Endothelial cell of umbilical vein (primary cell): Measurements from ENCODE around the gene ECSIT. TPM values are rescaled to one million over a fixed set of nuclear protein-coding genes. Genes with fewer than 3 reads are reported as not detected.
A peak's percentile ranks its signal among the peaks of the same experiment; 100 is the strongest.

Experiments
- BruUV-seq: library from RNA; stranded (reverse); fragments of 400-500 nt; replicated peaks from 2 replicates; lab custom pipeline; 2021; lab: Mats Ljungman, UMichigan
- CTCF ChIA-PET: fragments of 300-600, 350-600 bp; sonication (Branson Sonifier 250); formaldehyde crosslinking; loops from one replicate; lab custom pipeline; 2021; ENCODE audit warnings: antibody characterized with exemption, inconsistent platforms; lab: Charles Lee
- POLR2A ChIA-PET: fragments of 300-600, 350-600 bp; sonication (Branson Sonifier 250); formaldehyde crosslinking; loops from one replicate; lab custom pipeline; 2021; ENCODE audit warnings: antibody characterized with exemption, inconsistent platforms; lab: Charles Lee
- DNase-seq: peaks from one replicate; pipeline ENCODE4 v3.0.0-alpha.2; 2011; ENCODE audit warnings: low read depth, low spot score
- FAIRE-seq: peaks from 2 replicates; lab custom pipeline; 2011; peaks lifted over from hg19 to GRCh38; lab: Jason Lieb, UNC
- H2AFZ ChIP-seq: 2 replicates; pipeline ENCODE4 v1.6.0; 2012; ENCODE audit warnings: low read depth, low read length, control low read depth, inconsistent platforms
- H3K27ac ChIP-seq: 2 replicates; pipeline ENCODE4 v1.5.1; 2011; ENCODE audit warnings: low read depth, mild to moderate bottlenecking, control low read depth, low read length, moderate library complexity; ENCODE audit not compliant: insufficient read depth
- H3K27me3 ChIP-seq, 2 experiments: 2 replicates each; pipeline versions ENCODE4 v1.6.0 to v1.6.1; 2011; ENCODE audit warnings: low read length in 2 of 2, mixed read lengths in 1 of 2; ENCODE audit not compliant: control insufficient read depth in 2 of 2, insufficient read depth in 2 of 2
- H3K36me3 ChIP-seq, 2 experiments: 2 replicates in 1 of 2; 3 replicates in 1 of 2; pipeline ENCODE4 v1.5.1; 2011; ENCODE audit warnings: low read length in 2 of 2, mild to moderate bottlenecking in 1 of 2, moderate library complexity in 1 of 2; ENCODE audit not compliant: control insufficient read depth in 2 of 2, insufficient read depth in 2 of 2; ENCODE audit errors: extremely low read depth in 1 of 2
- H3K4me1 ChIP-seq: 3 replicates; pipeline ENCODE4 v1.5.1; 2011; ENCODE audit warnings: mild to moderate bottlenecking, low read length; ENCODE audit not compliant: control insufficient read depth, insufficient read depth; ENCODE audit errors: extremely low read depth
- H3K4me2 ChIP-seq: 2 replicates; pipeline ENCODE4 v1.6.1; 2011; ENCODE audit warnings: low read length, control low read depth, mixed read lengths; ENCODE audit not compliant: insufficient read depth
- H3K4me3 ChIP-seq, 3 experiments: fragments of 200-600 bp in 1 of 3; sonication (generic), shearing (Covaris generic) in 1 of 3; replicated peaks in 1 of 3; 2 replicates each; pipeline ENCODE4 v1.5.1; 2011 to 2016; ENCODE audit warnings: control low read depth in 3 of 3, low read length in 3 of 3, mild to moderate bottlenecking in 2 of 3, inconsistent platforms in 1 of 3, low read depth in 1 of 3, moderate library complexity in 1 of 3; ENCODE audit not compliant: insufficient read depth in 1 of 3
- H3K79me2 ChIP-seq: 2 replicates; pipeline ENCODE4 v1.6.0; 2012; ENCODE audit warnings: low read length, inconsistent platforms; ENCODE audit not compliant: control insufficient read depth, insufficient read depth
- H3K9ac ChIP-seq: replicated peaks from 2 replicates; pipeline ENCODE3; 2011; ENCODE audit warnings: low read length, control low read depth; ENCODE audit not compliant: insufficient read depth; ENCODE audit errors: extremely low read depth
- H3K9me1 ChIP-seq: replicated peaks from 3 replicates; pipeline ENCODE4 v1.6.0; 2011; ENCODE audit warnings: mild to moderate bottlenecking, low read length; ENCODE audit not compliant: control insufficient read depth, insufficient read depth; ENCODE audit errors: extremely low read depth
- H3K9me3 ChIP-seq: replicated peaks from 2 replicates; pipeline ENCODE4 v1.5.1; 2012; ENCODE audit warnings: low read length, inconsistent platforms; ENCODE audit not compliant: control insufficient read depth, insufficient read depth
- H4K20me1 ChIP-seq: replicated peaks from 2 replicates; pipeline ENCODE3; 2011; ENCODE audit warnings: mild to moderate bottlenecking, low read length; ENCODE audit not compliant: control insufficient read depth, insufficient read depth; ENCODE audit errors: extremely low read depth
- EZH2 ChIP-seq: IDR thresholded peaks from 2 replicates; pipeline ENCODE4 v1.6.1; 2012; ENCODE audit warnings: borderline replicate concordance, low read depth, mild to moderate bottlenecking, moderate library complexity, low read length, inconsistent platforms; ENCODE audit not compliant: severe bottlenecking
- FOS ChIP-seq: IDR thresholded peaks from 2 replicates; pipeline ENCODE4 v1.6.1; 2011; ENCODE audit warnings: mild to moderate bottlenecking, low read length, moderate library complexity, borderline replicate concordance; ENCODE audit not compliant: insufficient read depth
- GATA2 ChIP-seq: IDR thresholded peaks from 2 replicates; pipeline ENCODE4 v1.7.0; 2011; ENCODE audit warnings: low read depth, mild to moderate bottlenecking, moderate library complexity, mixed read lengths, low read length; ENCODE audit not compliant: insufficient read length, insufficient read depth
- MAX ChIP-seq: IDR thresholded peaks from 2 replicates; pipeline ENCODE4 v1.6.1; 2011; ENCODE audit not compliant: insufficient read depth, insufficient read length
- MYC ChIP-seq: IDR thresholded peaks from one replicate; pipeline ENCODE4 v1.6.1; 2011; ENCODE audit warnings: mild to moderate bottlenecking, low read depth, low read length
- POLR2A ChIP-seq: IDR thresholded peaks from 2 replicates; pipeline ENCODE4 v1.6.1; 2012; ENCODE audit warnings: low read depth, mild to moderate bottlenecking, control low read depth, low read length
- POLR2AphosphoS5 ChIP-seq: IDR thresholded peaks from 2 replicates; pipeline ENCODE4 v1.6.1; 2012; ENCODE audit warnings: low read depth, mild to moderate bottlenecking, control low read depth, low read length, moderate library complexity; ENCODE audit not compliant: insufficient read depth
- dilution Hi-C: fragments of 300-500 bp; cut with MboI; formaldehyde crosslinking; loops from one replicate; pipeline ENCODE4 v1.15.0; 2019; ENCODE audit warnings: low sequenced_read_pairs; ENCODE audit not compliant: extremely low pct_ligation_motif_present
- intact Hi-C: fragments of 100-400 bp; cut with micrococcal nuclease; formaldehyde crosslinking; loops from one replicate; pipeline ENCODE4 v1.10.0; 2022
- polyA plus RNA-seq, 4 experiments: library from polyadenylated mRNA; depleted of rRNA in 3 of 4; stranded (reverse) in 3 of 4; unstranded in 1 of 4; fragments of >200 nt; gene quantifications; 2 replicates each; pipeline versions ENCODE4 v1.2.1 to v1.2.3, GENCODE V29; 2011 to 2012; ENCODE audit warnings: missing spikeins in 1 of 4
- total RNA-seq: library from RNA; stranded (reverse); gene quantifications from 2 replicates; pipeline ENCODE4 v1.2.3, GENCODE V29; 2021
- TF ChIP-seq, protein P1 (sequence below), 2 donors: IDR thresholded peaks; 1 replicate in 1 of 2; 2 replicates in 1 of 2; pipeline ENCODE4 v1.5.1; 2011; ENCODE audit warnings: low read length in 2 of 2, mild to moderate bottlenecking in 2 of 2, moderate library complexity in 2 of 2, control low read depth in 1 of 2, inconsistent platforms in 1 of 2, low read depth in 1 of 2; ENCODE audit not compliant: insufficient read depth in 1 of 2; ENCODE audit errors: extremely low read depth in 1 of 2

ECSIT gene
- total and polyA plus RNA-seq, 2 donors (not counting 3 experiments of a cell fraction or from before 2014, with no cell fraction given), result 32.4 to 47.2 TPM

DNA sequence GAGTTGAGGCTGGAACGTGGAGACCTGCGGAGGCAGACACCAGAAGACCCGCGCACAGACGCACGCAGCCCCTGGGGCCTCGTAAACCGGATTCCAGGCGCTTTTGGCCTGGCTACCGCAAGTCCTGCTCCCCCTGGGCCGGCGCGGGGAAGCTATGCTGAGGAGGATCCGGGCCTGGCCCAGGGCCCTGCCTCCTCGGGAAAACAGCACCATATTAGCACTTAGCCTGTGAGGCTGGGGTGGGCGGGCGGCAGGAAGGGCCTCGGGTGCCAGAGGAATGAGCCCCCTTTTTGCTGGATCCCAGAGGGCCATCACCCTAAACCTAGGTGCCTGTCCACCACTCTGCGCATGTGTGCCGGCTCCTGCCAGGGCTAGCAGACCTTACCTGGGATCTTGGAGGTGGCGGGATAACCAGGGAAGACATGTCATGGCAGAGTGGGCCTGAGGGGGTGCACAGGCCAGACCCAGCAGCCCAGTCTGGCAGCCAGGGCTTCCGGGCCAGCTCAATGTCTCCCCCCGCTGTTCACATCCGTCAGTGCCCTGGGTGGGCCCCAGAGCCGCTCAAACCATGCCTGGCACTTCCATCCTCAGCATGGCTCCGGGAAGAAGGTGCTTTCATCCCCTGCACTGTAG lies 22.8 kb upstream of the ECSIT start:
- Histone ChIP-seq H3K9ac (no peak overlapping the region), H3K4me3 (no peak overlapping the region), H3K9me1 (no peaks in the 10 kb centered on the region), H3K9me3 (no peaks in the 10 kb centered on the region), H3K27ac (no peak overlapping the region), H3K4me2 (no peak overlapping the region), H2AFZ (no peak overlapping the region), H3K4me1 (no peaks in the 10 kb centered on the region), H3K79me2 (peaks cover 5% of the 10 kb centered on the region), H3K36me3 (peaks cover 0 to 20% of the 10 kb centered on the region in 2 experiments), H4K20me1 (no peaks in the 10 kb centered on the region), H3K27me3 (no peaks in the 10 kb centered on the region)
- dilution Hi-C loops, result no loop called here
- DNase-seq (no peak), FAIRE-seq (no peak)
- no TSS peak for BruUV-seq
- ChIA-PET POLR2A (no interaction called here), CTCF (interaction anchor here (0.6 to 1.6 kb wide), 4 partner anchors 10 to 258 kb away, joined by 3 to 5 read pairs (median 4); no protein-coding TSS in a partner anchor)
- intact Hi-C loops, result no loop called here
- TF ChIP-seq, protein P1, sequence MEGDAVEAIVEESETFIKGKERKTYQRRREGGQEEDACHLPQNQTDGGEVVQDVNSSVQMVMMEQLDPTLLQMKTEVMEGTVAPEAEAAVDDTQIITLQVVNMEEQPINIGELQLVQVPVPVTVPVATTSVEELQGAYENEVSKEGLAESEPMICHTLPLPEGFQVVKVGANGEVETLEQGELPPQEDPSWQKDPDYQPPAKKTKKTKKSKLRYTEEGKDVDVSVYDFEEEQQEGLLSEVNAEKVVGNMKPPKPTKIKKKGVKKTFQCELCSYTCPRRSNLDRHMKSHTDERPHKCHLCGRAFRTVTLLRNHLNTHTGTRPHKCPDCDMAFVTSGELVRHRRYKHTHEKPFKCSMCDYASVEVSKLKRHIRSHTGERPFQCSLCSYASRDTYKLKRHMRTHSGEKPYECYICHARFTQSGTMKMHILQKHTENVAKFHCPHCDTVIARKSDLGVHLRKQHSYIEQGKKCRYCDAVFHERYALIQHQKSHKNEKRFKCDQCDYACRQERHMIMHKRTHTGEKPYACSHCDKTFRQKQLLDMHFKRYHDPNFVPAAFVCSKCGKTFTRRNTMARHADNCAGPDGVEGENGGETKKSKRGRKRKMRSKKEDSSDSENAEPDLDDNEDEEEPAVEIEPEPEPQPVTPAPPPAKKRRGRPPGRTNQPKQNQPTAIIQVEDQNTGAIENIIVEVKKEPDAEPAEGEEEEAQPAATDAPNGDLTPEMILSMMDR (IDR thresholded peaks at IDR 0.05; ENCODE audit: extremely low read depth in 1 of 2, insufficient read depth in 1 of 2, low read depth in 1 of 2, low read length in 2 of 2), result peak; percentile 28 to 53
- TF ChIP-seq EZH2 (no peak), POLR2A (no peak)

DNA sequence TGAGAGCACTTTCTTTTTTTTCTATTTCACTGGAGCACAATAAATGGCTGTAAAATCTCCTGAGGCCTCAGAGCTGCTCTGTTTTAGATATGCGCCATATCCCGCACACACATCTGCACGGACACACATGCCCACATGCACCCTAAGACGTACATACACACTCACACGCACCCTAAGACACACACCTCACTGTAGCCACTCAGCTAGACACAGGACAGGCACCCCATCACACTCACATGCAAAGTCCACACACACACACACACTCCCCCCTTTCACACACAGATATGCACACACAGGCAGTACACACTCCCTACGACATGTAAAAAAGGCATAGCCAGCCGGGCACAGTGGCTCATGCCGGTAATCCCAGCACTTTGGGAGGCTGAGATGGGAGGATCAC lies 21.3 kb upstream of the ECSIT start:
- H3K27ac ChIP-seq, result no peak overlapping the region
- no peaks in the 10 kb centered on the region for H3K27me3 ChIP-seq
- ChIA-PET CTCF (no interaction called here), POLR2A (no interaction called here)
- no TSS peak for BruUV-seq
- H3K4me1 ChIP-seq, result no peaks in the 10 kb centered on the region
- TF ChIP-seq POLR2AphosphoS5 (no peak), MAX (no peak), MYC (no peak), FOS (no peak), EZH2 (no peak), GATA2 (no peak), POLR2A (no peak)
- FAIRE-seq (no peak), DNase-seq (no peak)
- H2AFZ ChIP-seq, result no peak overlapping the region
- dilution Hi-C loops, result no loop called here
- intact Hi-C loops, result no loop called here
- no peaks in the 10 kb centered on the region for H4K20me1 ChIP-seq
- H3K4me2 ChIP-seq, result no peak overlapping the region
- H3K4me3 ChIP-seq, result no peak overlapping the region
- no peaks in the 10 kb centered on the region for H3K79me2 ChIP-seq
- H3K36me3 ChIP-seq, result peaks cover 0 to 20% of the 10 kb centered on the region in 2 experiments
- H3K9me1 ChIP-seq, result no peaks in the 10 kb centered on the region
- H3K9me3 ChIP-seq, result no peaks in the 10 kb centered on the region
- no peak overlapping the region for H3K9ac ChIP-seq
